OCI-LY7 (cell line): Measurements from ENCODE around the gene UBE2C. TPM values are rescaled to one million over a fixed set of nuclear protein-coding genes. Genes with fewer than 3 reads are reported as not detected.

ENCODE experiments used
- BruUV-seq: library from RNA; stranded (reverse); fragments of 400-500 nt; replicated peaks from 2 replicates; lab custom pipeline; 2021; lab: Mats Ljungman, UMichigan
- CTCF ChIA-PET: fragments of 300-600 bp; sonication (Branson Sonifier 250); formaldehyde crosslinking; loops from one replicate; lab custom pipeline; 2022; ENCODE audit warnings: antibody characterized with exemption; ENCODE audit not compliant: unreplicated experiment; lab: Charles Lee
- POLR2A ChIA-PET: fragments of 300-600 bp; sonication (Branson Sonifier 250); formaldehyde crosslinking; loops from one replicate; lab custom pipeline; 2022; ENCODE audit warnings: antibody characterized with exemption; lab: Charles Lee
- DNase-seq: peaks from one replicate; pipeline ENCODE4 v3.0.0-alpha.2; 2015; ENCODE audit warnings: low spot score
- H2AFZ ChIP-seq: fragments of 200-600 bp; sonication (generic), shearing (Covaris generic); 2 replicates; pipeline ENCODE4 v1.6.1; 2014; ENCODE audit warnings: mild to moderate bottlenecking, antibody characterized with exemption, low read length, moderate library complexity
- H3K27ac ChIP-seq: fragments of 200-600 bp; sonication (generic); 2 replicates; pipeline ENCODE4 v1.5.1; 2014; ENCODE audit warnings: mixed run types, low read depth, mild to moderate bottlenecking, moderate library complexity, low read length, inconsistent platforms; ENCODE audit not compliant: poor library complexity, severe bottlenecking
- H3K36me3 ChIP-seq: fragments of 200-600 bp; sonication (generic); 2 replicates; pipeline ENCODE4 v1.6.1; 2014; ENCODE audit warnings: mild to moderate bottlenecking, antibody characterized with exemption, low read length, moderate library complexity, mixed read lengths; ENCODE audit not compliant: insufficient read depth
- H3K4me1 ChIP-seq: fragments of 200-600 bp; sonication (generic); 2 replicates; pipeline ENCODE4 v1.5.1; 2014; ENCODE audit warnings: mild to moderate bottlenecking, low read length; ENCODE audit not compliant: insufficient read depth, poor library complexity, severe bottlenecking
- H3K4me2 ChIP-seq: fragments of 200-600 bp; sonication (generic); 2 replicates; pipeline ENCODE4 v1.6.1; 2014; ENCODE audit warnings: mild to moderate bottlenecking, low read length
- H3K4me3 ChIP-seq: fragments of 200-600 bp; sonication (generic); 2 replicates; pipeline ENCODE4 v1.5.1; 2014; ENCODE audit warnings: mild to moderate bottlenecking, low read depth, low read length; ENCODE audit not compliant: poor library complexity, severe bottlenecking
- H3K79me2 ChIP-seq: fragments of 200-600 bp; sonication (generic); 2 replicates; pipeline ENCODE4 v1.6.1; 2016; ENCODE audit warnings: low read depth, mild to moderate bottlenecking, low read length, moderate library complexity, mixed read lengths; ENCODE audit not compliant: insufficient read depth
- H3K9me2 ChIP-seq: fragments of 200-600 bp; sonication (generic); 2 replicates; pipeline ENCODE4 v1.6.1; 2016; ENCODE audit warnings: mild to moderate bottlenecking, low read length, mixed read lengths; ENCODE audit not compliant: insufficient read depth
- H3K9me3 ChIP-seq: fragments of 200-600 bp; sonication (generic); 2 replicates; pipeline ENCODE4 v1.6.1; 2014; ENCODE audit warnings: mild to moderate bottlenecking, mixed run types, low read length, mixed read lengths
- H4K20me1 ChIP-seq: fragments of 200-600 bp; sonication (generic); 2 replicates; pipeline ENCODE4 v1.6.1; 2014; ENCODE audit warnings: mild to moderate bottlenecking, antibody characterized with exemption, low read length, moderate library complexity, mixed read lengths; ENCODE audit not compliant: insufficient read depth
- EZH2phosphoT487 ChIP-seq: fragments of 200-600 bp; sonication (generic); IDR thresholded peaks from 2 replicates; pipeline ENCODE4 v1.6.1; 2018; ENCODE audit warnings: low read depth, borderline replicate concordance, mild to moderate bottlenecking, mixed run types, antibody characterized with exemption, low read length, moderate library complexity, mixed read lengths
- intact Hi-C: fragments of 100-400 bp; cut with micrococcal nuclease; formaldehyde crosslinking; loops from one replicate; pipeline ENCODE4 v1.10.0; 2022; ENCODE audit not compliant: unreplicated experiment
- total RNA-seq, 2 experiments: library from RNA; depleted of rRNA in 1 of 2; stranded (reverse); fragments of >200 nt in 1 of 2; shearing (Covaris generic) in 1 of 2; gene quantifications; 2 replicates each; pipeline ENCODE4 v1.2.3, GENCODE V29; 2014 to 2022
- TF ChIP-seq, protein P1 (sequence below): fragments of 200-600 bp; sonication (generic); conservative IDR thresholded peaks from 2 replicates; pipeline ENCODE4 v1.5.1; 2014; ENCODE audit warnings: mild to moderate bottlenecking, antibody characterized with exemption, low read length, moderate library complexity, mixed read lengths

The UBE2C gene
- total RNA-seq, 2 experiments from 2014 or later: 222 to 269 TPM

DNA sequence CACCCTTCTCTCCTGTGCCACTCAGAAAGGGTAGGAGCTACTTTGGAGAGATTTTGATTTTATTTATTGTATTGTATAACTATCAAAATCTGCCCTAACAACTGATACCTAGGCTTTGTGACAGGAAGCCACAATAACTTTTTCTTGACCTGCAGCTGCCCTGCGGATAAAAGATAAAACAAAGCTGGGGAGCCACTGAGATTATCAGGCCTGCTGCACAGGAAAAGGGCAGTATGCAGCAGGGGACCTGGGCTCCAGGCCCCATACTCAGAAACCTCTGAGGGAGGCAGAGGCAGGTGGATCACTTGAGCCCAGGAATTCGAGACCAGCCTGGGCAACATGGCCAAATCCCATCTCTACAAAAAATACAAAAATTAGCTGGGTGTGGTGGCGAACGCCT lies 20.2 kb downstream of the UBE2C start:
- Histone ChIP-seq H3K4me1 (peaks cover 7% of the 10 kb centered on the region), H3K79me2 (no peaks in the 10 kb centered on the region), H4K20me1 (no peaks in the 10 kb centered on the region), H3K27ac (no peak overlapping the region), H3K4me3 (no peak overlapping the region), H3K36me3 (no peaks in the 10 kb centered on the region), H3K9me3 (no peaks in the 10 kb centered on the region), H3K9me2 (no peaks in the 10 kb centered on the region), H2AFZ (no peak overlapping the region), H3K4me2 (no peak overlapping the region)
- TF ChIP-seq, protein P1, sequence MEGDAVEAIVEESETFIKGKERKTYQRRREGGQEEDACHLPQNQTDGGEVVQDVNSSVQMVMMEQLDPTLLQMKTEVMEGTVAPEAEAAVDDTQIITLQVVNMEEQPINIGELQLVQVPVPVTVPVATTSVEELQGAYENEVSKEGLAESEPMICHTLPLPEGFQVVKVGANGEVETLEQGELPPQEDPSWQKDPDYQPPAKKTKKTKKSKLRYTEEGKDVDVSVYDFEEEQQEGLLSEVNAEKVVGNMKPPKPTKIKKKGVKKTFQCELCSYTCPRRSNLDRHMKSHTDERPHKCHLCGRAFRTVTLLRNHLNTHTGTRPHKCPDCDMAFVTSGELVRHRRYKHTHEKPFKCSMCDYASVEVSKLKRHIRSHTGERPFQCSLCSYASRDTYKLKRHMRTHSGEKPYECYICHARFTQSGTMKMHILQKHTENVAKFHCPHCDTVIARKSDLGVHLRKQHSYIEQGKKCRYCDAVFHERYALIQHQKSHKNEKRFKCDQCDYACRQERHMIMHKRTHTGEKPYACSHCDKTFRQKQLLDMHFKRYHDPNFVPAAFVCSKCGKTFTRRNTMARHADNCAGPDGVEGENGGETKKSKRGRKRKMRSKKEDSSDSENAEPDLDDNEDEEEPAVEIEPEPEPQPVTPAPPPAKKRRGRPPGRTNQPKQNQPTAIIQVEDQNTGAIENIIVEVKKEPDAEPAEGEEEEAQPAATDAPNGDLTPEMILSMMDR: no peak
- TF ChIP-seq EZH2phosphoT487: no peak
- intact Hi-C loops: no loop called here
- ChIA-PET POLR2A (interaction anchor here (0.9 to 2.1 kb wide), 3 partner anchors 10 to 12 kb away, joined by 4 to 8 read pairs (median 4); no protein-coding TSS in a partner anchor), CTCF (no interaction called here)
- no peak for DNase-seq
- BruUV-seq: no TSS peak

DNA sequence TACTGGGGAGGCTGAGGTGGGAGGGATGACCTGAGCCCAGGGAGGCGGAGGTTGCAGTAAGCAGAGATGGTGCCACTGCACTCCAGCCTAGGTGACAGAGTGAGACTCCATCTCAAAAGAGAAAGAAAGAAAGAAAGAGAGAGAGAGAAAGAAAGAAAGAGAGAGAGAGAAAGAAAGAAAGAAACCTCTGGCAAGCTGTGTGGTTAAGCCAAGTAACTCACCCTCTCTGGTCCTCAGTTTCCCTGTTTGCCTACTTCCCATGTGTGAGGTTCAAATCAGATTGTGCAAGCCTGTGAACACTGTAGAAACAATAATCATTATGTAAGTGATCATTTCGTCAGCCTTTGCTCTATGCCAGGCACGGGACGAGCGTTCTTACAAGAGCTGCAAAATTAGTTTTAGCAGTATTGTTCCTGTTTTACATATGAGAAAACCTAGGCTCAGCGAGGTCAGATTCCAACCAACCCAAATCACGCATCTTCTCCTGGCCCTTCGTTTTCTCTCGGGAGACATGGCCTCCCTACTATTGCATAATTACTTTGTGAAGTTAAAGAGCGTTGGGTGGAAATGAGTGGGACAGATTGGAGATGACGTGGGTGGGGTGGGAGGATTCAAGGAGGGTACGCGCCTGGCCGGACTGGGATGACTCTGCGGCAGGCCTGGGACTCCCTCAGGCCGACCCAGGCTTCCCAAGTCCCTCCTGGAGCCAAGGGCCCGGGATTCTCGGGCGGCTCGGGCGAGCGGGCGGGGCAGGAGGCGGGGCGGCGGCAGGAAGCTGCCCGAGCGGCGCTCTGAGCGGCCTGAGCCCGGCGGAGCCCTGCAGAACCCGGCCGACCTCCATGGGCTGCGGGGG lies 20.8 kb downstream of the UBE2C start, which contains the start of gene SNX21:
Gene SNX21, plus strand, starts transcription at position 770 of the 853 bp plus-strand sequence. CDS start 121 bp downstream, outside the sequence.
- Histone ChIP-seq H3K4me1 (peaks cover 7% of the 10 kb centered on the region), H4K20me1 (no peaks in the 10 kb centered on the region), H2AFZ (peak within 1 kb of the TSS; percentile 60), H3K36me3 (no peaks in the 10 kb centered on the region), H3K27ac (no peak within 1 kb of the TSS), H3K4me2 (peak within 1 kb of the TSS; percentile 72), H3K79me2 (no peaks in the 10 kb centered on the region), H3K9me3 (no peaks in the 10 kb centered on the region), H3K9me2 (no peaks in the 10 kb centered on the region), H3K4me3 (peak within 1 kb of the TSS; percentile 60)
- ChIA-PET POLR2A (interaction anchor here (0.9 to 2.1 kb wide), 3 partner anchors 9 to 11 kb away, joined by 4 to 8 read pairs (median 4); no protein-coding TSS in a partner anchor), CTCF (no interaction called here)
- no TSS peak for BruUV-seq
- intact Hi-C loops: no loop called here
- TF ChIP-seq EZH2phosphoT487: no peak
- TF ChIP-seq, protein P1: no peak
- no peak for DNase-seq
